ENCODE results near the gene ZSWIM8.

ZSWIM8 gene

GRCh38 chr10:73841526-73842285 is 56.3 kb downstream of the ZSWIM8 start:
- Mint-ChIP-seq H3K27ac (no peak overlapping the region), H3K36me3 (ENCODE audit: low read depth) (peaks cover 27% of the 10 kb centered on the region), H3K4me1 (peaks cover 26% of the 10 kb centered on the region), H3K9me3 (no peaks in the 10 kb centered on the region), H3K4me3 (no peak overlapping the region), H3K27me3 (ENCODE audit: low read depth, poor library complexity) (no peaks in the 10 kb centered on the region)
- no peak for DNase-seq
- TF ChIP-seq CTCF (IDR thresholded peaks at IDR 0.05): no peak

- no peak for TF ChIP-seq CTCF (IDR thresholded peaks at IDR 0.05)
These were observed 56.9 kb downstream of the ZSWIM8 start for GRCh38 chr10:73842349-73842748.

GRCh38 chr10:73843261-73843660 is 57.9 kb downstream of the ZSWIM8 start:
- Mint-ChIP-seq H3K9me3 (no peaks in the 10 kb centered on the region), H3K27me3 (ENCODE audit: low read depth, poor library complexity) (no peaks in the 10 kb centered on the region), H3K36me3 (ENCODE audit: low read depth) (peaks cover 35% of the 10 kb centered on the region), H3K4me1 (peaks cover 13% of the 10 kb centered on the region), H3K4me3 (no peak overlapping the region), H3K27ac (peak overlapping the region; percentile 33)
- no peak for DNase-seq
- TF ChIP-seq CTCF (IDR thresholded peaks at IDR 0.05): no peak

More at GRCh38 chr10:73842349-73842748, 56.9 kb downstream of the ZSWIM8 start:
- Mint-ChIP-seq H3K9me3 (no peaks in the 10 kb centered on the region), H3K36me3 (ENCODE audit: low read depth) (peaks cover 34% of the 10 kb centered on the region), H3K27ac (no peak overlapping the region), H3K4me1 (peaks cover 20% of the 10 kb centered on the region), H3K27me3 (ENCODE audit: low read depth, poor library complexity) (no peaks in the 10 kb centered on the region), H3K4me3 (no peak overlapping the region)
- no peak for DNase-seq

DNA sequence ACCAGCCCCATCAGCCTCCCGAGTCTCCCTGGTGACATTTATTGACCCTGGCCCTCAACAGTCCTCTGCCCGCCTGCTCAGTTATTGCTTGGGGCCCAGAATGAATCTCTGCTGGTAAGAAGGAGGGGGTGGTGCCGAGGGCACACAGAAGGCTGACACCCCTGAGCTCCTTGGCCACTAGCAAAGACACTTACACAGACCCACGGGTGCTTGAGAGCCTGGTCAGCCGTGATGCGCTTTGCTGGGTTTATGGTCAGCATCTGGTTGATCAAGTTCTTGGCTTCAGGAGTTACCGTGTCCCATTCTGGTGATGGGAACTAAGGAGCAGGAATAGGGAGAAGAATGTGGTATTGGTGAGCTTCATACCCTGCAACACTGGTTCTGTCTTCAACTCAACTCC is 61.6 kb downstream of the ZSWIM8 start:
- Mint-ChIP-seq H3K36me3 (ENCODE audit: low read depth) (peaks cover 37% of the 10 kb centered on the region), H3K27ac (no peak overlapping the region), H3K4me1 (peaks cover 5% of the 10 kb centered on the region), H3K4me3 (no peak overlapping the region), H3K9me3 (no peaks in the 10 kb centered on the region), H3K27me3 (ENCODE audit: low read depth, poor library complexity) (no peaks in the 10 kb centered on the region)
- DNase-seq: no peak
- no peak for TF ChIP-seq CTCF (IDR thresholded peaks at IDR 0.05)

GRCh38 chr10:73848821-73849489 is 63.5 kb downstream of the ZSWIM8 start:
- peak; percentile 93 for DNase-seq
- Mint-ChIP-seq H3K4me3 (no peak overlapping the region), H3K36me3 (ENCODE audit: low read depth) (peaks cover 38% of the 10 kb centered on the region), H3K27ac (no peak overlapping the region), H3K9me3 (no peaks in the 10 kb centered on the region), H3K4me1 (peaks cover 5% of the 10 kb centered on the region), H3K27me3 (ENCODE audit: low read depth, poor library complexity) (no peaks in the 10 kb centered on the region)
- TF ChIP-seq CTCF (IDR thresholded peaks at IDR 0.05): peak; percentile 99

Measured in nephron progenitor cell (in vitro differentiated cells).